Keratinocyte (primary cell): Measurements from ENCODE around the gene CRACR2B. TPM values are rescaled to one million over a fixed set of nuclear protein-coding genes. Genes with fewer than 3 reads are reported as not detected.

ENCODE experiments used
- DNase-seq: peaks from one replicate; pipeline ENCODE4 v3.0.0-alpha.2; 2011; ENCODE audit warnings: low read depth, missing footprints, low spot score
- FAIRE-seq: peaks from 2 replicates; lab custom pipeline; 2011; peaks lifted over from hg19 to GRCh38; lab: Jason Lieb, UNC
- H2AFZ ChIP-seq: 2 replicates; pipeline ENCODE4 v1.6.0; 2012; ENCODE audit warnings: low read length, control low read depth, inconsistent platforms; ENCODE audit not compliant: control insufficient read depth
- H3K27ac ChIP-seq: 2 replicates; pipeline ENCODE4 v1.5.1; 2011; ENCODE audit warnings: low read length; ENCODE audit not compliant: control insufficient read depth, insufficient read depth
- H3K27me3 ChIP-seq: 3 replicates; pipeline ENCODE4 v1.6.0; 2011; ENCODE audit warnings: low read length; ENCODE audit not compliant: control insufficient read depth, insufficient read depth; ENCODE audit errors: extremely low read depth
- H3K36me3 ChIP-seq, 2 experiments: 2 replicates in 1 of 2; 3 replicates in 1 of 2; pipeline ENCODE4 v1.5.1; 2011; ENCODE audit warnings: low read length in 2 of 2, mild to moderate bottlenecking in 1 of 2; ENCODE audit not compliant: control insufficient read depth in 2 of 2, insufficient read depth in 2 of 2; ENCODE audit errors: extremely low read depth in 1 of 2
- H3K4me1 ChIP-seq: 3 replicates; pipeline ENCODE4 v1.5.1; 2011; ENCODE audit warnings: low read length; ENCODE audit not compliant: control insufficient read depth, insufficient read depth; ENCODE audit errors: extremely low read depth
- H3K4me2 ChIP-seq: 3 replicates; pipeline ENCODE4 v1.6.0; 2011; ENCODE audit warnings: low read depth, low read length; ENCODE audit not compliant: control insufficient read depth, insufficient read depth; ENCODE audit errors: extremely low read depth
- H3K4me3 ChIP-seq, 3 experiments: fragments of 200-600 bp in 1 of 3; sonication (generic) in 1 of 3; 2 replicates in 2 of 3; 3 replicates in 1 of 3; pipeline ENCODE4 v1.5.1; 2011 to 2016; ENCODE audit warnings: low read length in 3 of 3, mild to moderate bottlenecking in 3 of 3, control low read depth in 2 of 3, inconsistent platforms in 1 of 3, low read depth in 1 of 3, mixed read lengths in 1 of 3, mixed run types in 1 of 3, moderate library complexity in 1 of 3; ENCODE audit not compliant: control insufficient read depth in 2 of 3, insufficient read depth in 2 of 3; ENCODE audit errors: extremely low read depth in 1 of 3
- H3K79me2 ChIP-seq: 2 replicates; pipeline ENCODE4 v1.6.0; 2012; ENCODE audit warnings: low read length; ENCODE audit not compliant: control insufficient read depth, insufficient read depth
- H3K9ac ChIP-seq: 3 replicates; pipeline ENCODE4 v1.6.0; 2011; ENCODE audit warnings: low read length; ENCODE audit not compliant: control insufficient read depth, insufficient read depth; ENCODE audit errors: extremely low read depth
- H3K9me1 ChIP-seq: 3 replicates; pipeline ENCODE4 v1.6.0; 2011; ENCODE audit warnings: low read length; ENCODE audit not compliant: control insufficient read depth, insufficient read depth; ENCODE audit errors: extremely low read depth
- H3K9me3 ChIP-seq: 2 replicates; pipeline ENCODE4 v1.5.1; 2012; ENCODE audit warnings: low read depth, low read length; ENCODE audit not compliant: control insufficient read depth
- H4K20me1 ChIP-seq: 3 replicates; pipeline ENCODE4 v1.6.0; 2011; ENCODE audit warnings: low read length; ENCODE audit not compliant: control insufficient read depth, insufficient read depth; ENCODE audit errors: extremely low read depth
- CTCF ChIP-seq, 3 experiments: IDR thresholded peaks in 1 of 3; conservative IDR thresholded peaks in 1 of 3; optimal IDR thresholded peaks in 1 of 3; 2 replicates in 2 of 3; 3 replicates in 1 of 3; pipeline versions ENCODE3 to v1.5.1; 2011; ENCODE audit warnings: low read length in 3 of 3, mild to moderate bottlenecking in 3 of 3, moderate library complexity in 2 of 3, control low read depth in 1 of 3, inconsistent platforms in 1 of 3; ENCODE audit not compliant: insufficient read depth in 2 of 3; ENCODE audit errors: extremely low read depth in 1 of 3
- EZH2 ChIP-seq: IDR thresholded peaks from one replicate; pipeline ENCODE4 v1.6.1; 2012; ENCODE audit warnings: inconsistent platforms, mild to moderate bottlenecking, low read length, moderate library complexity
- dilution Hi-C: fragments of 300-500 bp; cut with MboI; formaldehyde crosslinking; loops from one replicate; pipeline ENCODE4 v1.7.0; 2020; ENCODE audit warnings: low sequenced_read_pairs; ENCODE audit not compliant: extremely low pct_ligation_motif_present
- polyA plus RNA-seq, 5 experiments: library from polyadenylated mRNA; depleted of rRNA in 3 of 5; stranded (reverse) in 3 of 5; stranded (forward) in 1 of 5; unstranded in 1 of 5; fragments of >200 nt; gene quantifications; 1 replicate in 1 of 5; 2 replicates in 3 of 5; 3 replicates in 1 of 5; pipeline versions ENCODE4 v1.2.1 to v1.2.3, GENCODE V29; 2011 to 2012; ENCODE audit warnings: missing spikeins in 2 of 5, low read depth in 1 of 5, low replicate concordance in 1 of 5

CRACR2B gene
- polyA plus RNA-seq, 1 donor (not counting 4 experiments of a cell fraction or from before 2014, with no cell fraction given), result 0.17 TPM

- DNase-seq, result no peak
- H3K4me3 ChIP-seq, result no peak overlapping the region
- no peaks in the 10 kb centered on the region for H3K79me2 ChIP-seq
- no peaks in the 10 kb centered on the region for H3K9me1 ChIP-seq
- no peak overlapping the region for H2AFZ ChIP-seq
- H3K4me1 ChIP-seq, result peaks cover 17% of the 10 kb centered on the region
- no peak overlapping the region for H3K9ac ChIP-seq
- no peak overlapping the region for H3K4me2 ChIP-seq
- H3K9me3 ChIP-seq, result no peaks in the 10 kb centered on the region
- no peak for TF ChIP-seq EZH2
- no peak for TF ChIP-seq CTCF (optimal IDR thresholded peaks at IDR 0.05 in 1 of 3, IDR thresholded peaks at IDR 0.05 in 1 of 3, conservative IDR thresholded peaks at IDR 0.05 in 1 of 3; ENCODE audit: extremely low read depth in 1 of 3, insufficient read depth in 2 of 3, low read length in 3 of 3)
- FAIRE-seq, result no peak
- peaks cover 8% of the 10 kb centered on the region for H3K27me3 ChIP-seq
- H3K27ac ChIP-seq, result no peak overlapping the region
- no peaks in the 10 kb centered on the region for H4K20me1 ChIP-seq
- H3K36me3 ChIP-seq, result peaks cover 8 to 11% of the 10 kb centered on the region in 2 experiments
- dilution Hi-C loops, result no loop called here
These were observed 34.2 kb upstream of the CRACR2B start for GRCh38 chr11:793556-793955.

DNA sequence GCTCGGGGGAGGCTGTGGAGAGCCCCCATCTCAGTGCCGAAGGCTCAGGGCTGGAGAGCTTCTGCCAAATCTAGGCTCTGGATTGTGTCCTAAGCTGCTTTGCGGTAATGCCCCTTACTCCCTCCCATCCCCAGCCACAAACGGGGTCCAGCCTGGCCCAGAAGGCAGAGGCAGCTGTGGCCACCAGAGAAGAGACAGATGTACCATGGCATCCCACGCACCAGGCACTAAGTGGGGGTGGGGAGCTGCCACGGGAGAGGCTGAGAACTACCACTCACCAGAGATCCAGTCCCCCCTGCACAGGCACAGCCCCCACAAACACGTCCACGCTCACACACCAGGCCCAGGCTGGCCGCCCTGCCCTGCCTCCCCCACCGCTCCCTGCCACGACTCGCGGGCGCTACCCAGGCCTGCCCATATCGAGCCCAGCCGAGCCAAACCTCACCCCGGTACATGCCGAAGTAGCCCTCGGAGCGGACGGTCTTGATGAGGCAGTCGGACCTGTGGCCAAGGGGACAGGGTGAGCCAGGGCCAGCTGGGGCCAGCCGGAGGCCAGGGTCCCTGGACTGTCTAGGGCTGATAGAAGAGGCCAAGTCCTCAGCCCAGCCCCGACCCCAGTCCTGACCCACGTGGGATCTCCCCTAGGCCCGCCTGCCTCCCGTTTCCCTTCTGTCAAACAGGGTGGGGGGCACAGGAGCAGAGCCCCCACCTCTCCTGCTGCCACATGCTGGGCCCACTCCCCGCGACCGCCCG, 33.5 kb upstream of the CRACR2B start:
- no peak overlapping the region for H3K9ac ChIP-seq
- no peaks in the 10 kb centered on the region for H3K79me2 ChIP-seq
- DNase-seq (no peak), FAIRE-seq (no peak)
- H3K4me3 ChIP-seq, result no peak overlapping the region
- dilution Hi-C loops, result no loop called here
- H3K4me2 ChIP-seq, result peak overlapping the region; percentile 96
- no peaks in the 10 kb centered on the region for H4K20me1 ChIP-seq
- no peak overlapping the region for H2AFZ ChIP-seq
- H3K27me3 ChIP-seq, result peaks cover 2% of the 10 kb centered on the region
- peaks cover 8 to 11% of the 10 kb centered on the region in 2 experiments for H3K36me3 ChIP-seq
- peaks cover 17% of the 10 kb centered on the region for H3K4me1 ChIP-seq
- H3K9me1 ChIP-seq, result no peaks in the 10 kb centered on the region
- H3K9me3 ChIP-seq, result no peaks in the 10 kb centered on the region
- H3K27ac ChIP-seq, result no peak overlapping the region
- TF ChIP-seq EZH2 (no peak), CTCF (optimal IDR thresholded peaks at IDR 0.05 in 1 of 3, IDR thresholded peaks at IDR 0.05 in 1 of 3, conservative IDR thresholded peaks at IDR 0.05 in 1 of 3; ENCODE audit: extremely low read depth in 1 of 3, insufficient read depth in 2 of 3, low read length in 3 of 3) (no peak)
